ENCODE data around the gene ALK.

The ALK gene

DNA sequence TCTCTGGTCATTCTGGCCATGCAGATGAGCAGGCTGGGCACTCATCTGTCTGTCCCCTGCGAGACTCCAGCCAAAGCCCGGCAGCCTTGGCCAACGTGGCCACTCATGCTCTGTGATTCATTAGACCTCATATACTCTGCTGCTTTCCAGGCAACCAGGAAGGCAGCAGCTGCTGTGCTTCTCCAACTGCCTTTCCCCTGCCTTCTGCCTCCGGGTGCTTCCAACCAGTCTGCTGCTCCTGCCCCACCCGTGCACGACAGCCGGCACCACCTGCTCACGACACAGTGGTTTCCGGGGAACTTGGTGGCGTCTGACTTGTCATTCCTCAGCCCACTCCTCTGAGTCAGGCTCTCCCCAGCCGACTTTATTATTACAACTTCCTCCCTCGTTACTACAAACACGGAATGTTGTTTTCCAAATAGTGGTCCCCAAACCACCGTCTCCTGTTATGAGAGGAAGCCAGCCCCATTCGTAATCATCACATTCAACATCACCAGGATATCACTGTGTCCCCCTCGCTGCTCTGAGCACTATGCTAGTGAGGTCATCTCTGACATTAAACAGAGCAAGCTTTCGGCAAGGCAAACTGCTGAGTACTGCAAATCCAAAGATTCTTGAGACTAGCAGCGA, 392.4 kb downstream of the ALK start:
- no peaks in the 10 kb centered on the region for H3K27me3 Mint-ChIP-seq
- intact Hi-C loops (cut with micrococcal nuclease): no loop called here
- no peaks in the 10 kb centered on the region for H3K36me3 Mint-ChIP-seq (ENCODE audit: low read depth)
- H3K9me3 Mint-ChIP-seq: no peaks in the 10 kb centered on the region
- H3K4me1 Mint-ChIP-seq (ENCODE audit: low read depth): peaks cover 11% of the 10 kb centered on the region
- peak overlapping the region; percentile 52 for H3K27ac Mint-ChIP-seq
- peak overlapping the region; percentile 54 for H3K4me3 Mint-ChIP-seq

- Mint-ChIP-seq H3K4me3 (no peak overlapping the region), H3K4me1 (ENCODE audit: low read depth) (peaks cover 11% of the 10 kb centered on the region), H3K27ac (peak overlapping the region; percentile 52), H3K36me3 (ENCODE audit: low read depth) (no peaks in the 10 kb centered on the region), H3K9me3 (no peaks in the 10 kb centered on the region), H3K27me3 (no peaks in the 10 kb centered on the region)
- intact Hi-C loops (cut with micrococcal nuclease): no loop called here
These were observed 393.0 kb downstream of the ALK start for GRCh38 chr2:29528371-29528770.

- Mint-ChIP-seq H3K9me3 (no peaks in the 10 kb centered on the region), H3K27ac (no peak overlapping the region), H3K27me3 (no peaks in the 10 kb centered on the region), H3K36me3 (ENCODE audit: low read depth) (no peaks in the 10 kb centered on the region), H3K4me3 (no peak overlapping the region), H3K4me1 (ENCODE audit: low read depth) (peaks cover 15% of the 10 kb centered on the region)
- intact Hi-C loops (cut with micrococcal nuclease): no loop called here
These were observed 393.4 kb downstream of the ALK start for GRCh38 chr2:29527947-29528346.

GRCh38 chr2:29526587-29527586, 394.5 kb downstream of the ALK start:
- Mint-ChIP-seq H3K36me3 (ENCODE audit: low read depth) (no peaks in the 10 kb centered on the region), H3K27ac (no peak overlapping the region), H3K4me3 (no peak overlapping the region), H3K4me1 (ENCODE audit: low read depth) (peaks cover 26% of the 10 kb centered on the region), H3K9me3 (no peaks in the 10 kb centered on the region), H3K27me3 (no peaks in the 10 kb centered on the region)
- intact Hi-C loops (cut with micrococcal nuclease): no loop called here

DNA sequence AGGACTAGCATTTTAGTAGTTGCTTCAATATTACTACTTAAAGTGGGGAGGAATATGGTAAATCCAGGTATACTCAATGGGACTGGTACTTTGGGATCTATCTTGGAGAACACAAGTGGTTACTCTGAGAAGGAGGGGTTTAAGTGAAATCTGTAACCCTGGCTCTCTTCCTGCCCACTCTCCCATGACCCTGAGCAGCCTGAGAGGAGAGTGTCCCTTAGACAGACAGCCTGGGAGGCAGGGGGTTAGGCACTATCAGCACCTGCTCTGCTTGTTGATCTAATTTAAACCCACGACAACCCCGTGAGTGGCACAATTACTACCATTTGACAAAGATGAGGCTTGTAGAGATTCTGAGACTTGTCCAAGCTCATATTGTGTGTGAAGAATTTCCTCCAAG, 395.5 kb downstream of the ALK start:
- H3K9me3 Mint-ChIP-seq: no peaks in the 10 kb centered on the region
- peaks cover 26% of the 10 kb centered on the region for H3K4me1 Mint-ChIP-seq (ENCODE audit: low read depth)
- H3K27me3 Mint-ChIP-seq: no peaks in the 10 kb centered on the region
- H3K4me3 Mint-ChIP-seq: no peak overlapping the region
- H3K36me3 Mint-ChIP-seq (ENCODE audit: low read depth): no peaks in the 10 kb centered on the region
- intact Hi-C loops (cut with micrococcal nuclease): no loop called here
- no peak overlapping the region for H3K27ac Mint-ChIP-seq

- no peaks in the 10 kb centered on the region for H3K27me3 Mint-ChIP-seq
- peaks cover 29% of the 10 kb centered on the region for H3K4me1 Mint-ChIP-seq (ENCODE audit: low read depth)
- intact Hi-C loops (cut with micrococcal nuclease): no loop called here
- no peak overlapping the region for H3K4me3 Mint-ChIP-seq
- H3K9me3 Mint-ChIP-seq: no peaks in the 10 kb centered on the region
- no peaks in the 10 kb centered on the region for H3K36me3 Mint-ChIP-seq (ENCODE audit: low read depth)
- H3K27ac Mint-ChIP-seq: no peak overlapping the region
These were observed 396.7 kb downstream of the ALK start for GRCh38 chr2:29524652-29525051.

- peaks cover 24% of the 10 kb centered on the region for H3K4me1 Mint-ChIP-seq (ENCODE audit: low read depth)
- H3K27ac Mint-ChIP-seq: no peak overlapping the region
- no peaks in the 10 kb centered on the region for H3K36me3 Mint-ChIP-seq (ENCODE audit: low read depth)
- peak overlapping the region; percentile 57 for H3K4me3 Mint-ChIP-seq
- intact Hi-C loops (cut with micrococcal nuclease): no loop called here
- no peaks in the 10 kb centered on the region for H3K9me3 Mint-ChIP-seq
- H3K27me3 Mint-ChIP-seq: no peaks in the 10 kb centered on the region
These were observed 398.3 kb downstream of the ALK start for GRCh38 chr2:29522951-29523669.

GRCh38 chr2:29520001-29520400, 401.4 kb downstream of the ALK start:
- Mint-ChIP-seq H3K27me3 (no peaks in the 10 kb centered on the region), H3K9me3 (no peaks in the 10 kb centered on the region), H3K4me3 (no peak overlapping the region), H3K27ac (no peak overlapping the region), H3K4me1 (ENCODE audit: low read depth) (peaks cover 21% of the 10 kb centered on the region), H3K36me3 (ENCODE audit: low read depth) (no peaks in the 10 kb centered on the region)
- intact Hi-C loops (cut with micrococcal nuclease): no loop called here

DNA sequence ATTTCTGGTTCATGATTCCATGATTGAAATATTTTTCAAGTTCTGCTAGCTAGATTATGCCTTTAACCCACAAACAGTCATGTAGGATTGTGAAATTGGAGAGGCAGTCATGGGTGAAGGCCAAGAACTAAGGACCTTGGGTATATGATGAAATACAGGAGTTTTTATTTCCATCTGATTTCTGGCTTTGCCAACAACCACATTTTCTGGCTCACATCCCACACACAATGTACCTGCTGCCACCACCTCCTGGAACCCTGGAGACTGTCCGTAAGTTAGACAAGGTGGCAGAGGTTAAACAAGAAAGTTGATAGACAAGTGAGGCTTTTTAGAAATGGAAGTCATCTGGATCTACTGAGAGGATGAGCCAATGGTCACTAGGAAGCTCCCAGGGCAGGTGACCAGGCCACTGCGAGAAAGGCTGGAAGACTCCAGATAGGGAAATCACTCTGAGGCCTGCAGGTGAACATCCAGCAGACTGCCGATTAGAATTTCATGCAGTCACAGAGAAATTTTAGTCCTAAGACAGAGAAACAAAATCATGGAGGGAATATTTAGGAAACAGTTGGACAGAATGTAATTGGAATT, 402.0 kb downstream of the ALK start:
- H3K4me1 Mint-ChIP-seq (ENCODE audit: low read depth): peaks cover 21% of the 10 kb centered on the region
- no peaks in the 10 kb centered on the region for H3K27me3 Mint-ChIP-seq
- H3K36me3 Mint-ChIP-seq (ENCODE audit: low read depth): no peaks in the 10 kb centered on the region
- H3K4me3 Mint-ChIP-seq: no peak overlapping the region
- intact Hi-C loops (cut with micrococcal nuclease): no loop called here
- H3K9me3 Mint-ChIP-seq: no peaks in the 10 kb centered on the region
- no peak overlapping the region for H3K27ac Mint-ChIP-seq

DNA sequence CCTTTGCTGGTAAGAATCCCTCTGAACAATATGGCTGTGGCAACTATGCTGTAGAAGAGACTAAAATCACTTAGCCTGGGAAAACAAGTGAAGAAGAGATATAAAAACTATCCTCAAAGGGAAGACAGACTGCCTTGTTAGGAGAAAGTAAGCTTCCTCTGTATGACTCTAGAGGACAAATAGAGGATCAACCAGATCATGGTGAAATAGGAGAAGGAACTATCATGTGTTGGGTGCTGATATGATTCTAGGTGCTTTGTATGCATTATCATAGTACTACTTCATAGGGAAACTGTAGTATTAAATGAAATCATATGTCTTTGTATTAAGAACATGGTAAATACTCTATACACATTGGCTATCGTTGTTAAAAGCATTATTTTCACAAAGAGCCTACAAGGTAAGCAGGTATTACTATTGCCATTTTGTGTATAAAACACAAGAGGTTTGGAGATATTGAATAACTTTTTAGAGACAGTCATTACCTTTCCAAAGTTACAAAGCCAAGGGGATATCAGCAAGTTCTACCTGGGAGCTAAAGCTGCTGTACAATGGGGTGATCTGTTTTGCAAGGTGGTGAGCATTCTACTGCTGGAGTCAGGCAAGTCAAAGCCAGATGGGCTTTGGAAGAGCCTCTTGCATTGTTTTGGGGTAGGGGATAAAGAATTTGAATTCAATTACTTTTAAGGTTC, 402.6 kb downstream of the ALK start:
- no peak overlapping the region for H3K27ac Mint-ChIP-seq
- no peaks in the 10 kb centered on the region for H3K27me3 Mint-ChIP-seq
- H3K4me1 Mint-ChIP-seq (ENCODE audit: low read depth): peaks cover 21% of the 10 kb centered on the region
- H3K4me3 Mint-ChIP-seq: no peak overlapping the region
- H3K9me3 Mint-ChIP-seq: no peaks in the 10 kb centered on the region
- intact Hi-C loops (cut with micrococcal nuclease): no loop called here
- H3K36me3 Mint-ChIP-seq (ENCODE audit: low read depth): no peaks in the 10 kb centered on the region

DNA sequence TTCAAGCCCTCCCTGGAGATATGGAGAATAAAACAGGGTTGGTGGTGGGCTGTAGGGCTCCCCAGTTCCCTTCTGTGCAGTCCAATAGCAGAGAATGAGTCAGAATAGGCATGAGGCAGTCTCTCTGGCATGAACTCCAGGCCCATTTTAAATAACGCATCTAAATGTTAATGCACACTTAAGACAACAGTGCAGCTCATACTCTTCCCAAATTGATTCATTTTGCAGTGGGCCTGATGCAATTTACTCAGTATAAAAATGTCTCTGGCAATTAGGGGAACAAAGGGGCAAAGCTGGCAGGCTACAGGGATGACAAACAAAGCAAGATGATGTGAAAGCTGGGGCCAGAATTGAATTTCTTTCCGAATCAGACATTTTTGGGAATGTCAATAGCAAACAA, 403.4 kb downstream of the ALK start:
- Mint-ChIP-seq H3K27me3 (no peaks in the 10 kb centered on the region), H3K4me3 (no peak overlapping the region), H3K4me1 (ENCODE audit: low read depth) (peaks cover 18% of the 10 kb centered on the region), H3K36me3 (ENCODE audit: low read depth) (no peaks in the 10 kb centered on the region), H3K27ac (no peak overlapping the region), H3K9me3 (no peaks in the 10 kb centered on the region)
- intact Hi-C loops (cut with micrococcal nuclease): no loop called here

- no peaks in the 10 kb centered on the region for H3K27me3 Mint-ChIP-seq
- H3K4me3 Mint-ChIP-seq: no peak overlapping the region
- no peaks in the 10 kb centered on the region for H3K36me3 Mint-ChIP-seq (ENCODE audit: low read depth)
- no peaks in the 10 kb centered on the region for H3K9me3 Mint-ChIP-seq
- no peak overlapping the region for H3K27ac Mint-ChIP-seq
- peaks cover 12% of the 10 kb centered on the region for H3K4me1 Mint-ChIP-seq (ENCODE audit: low read depth)
- intact Hi-C loops (cut with micrococcal nuclease): no loop called here
These were observed 404.0 kb downstream of the ALK start for GRCh38 chr2:29517413-29517812.

DNA sequence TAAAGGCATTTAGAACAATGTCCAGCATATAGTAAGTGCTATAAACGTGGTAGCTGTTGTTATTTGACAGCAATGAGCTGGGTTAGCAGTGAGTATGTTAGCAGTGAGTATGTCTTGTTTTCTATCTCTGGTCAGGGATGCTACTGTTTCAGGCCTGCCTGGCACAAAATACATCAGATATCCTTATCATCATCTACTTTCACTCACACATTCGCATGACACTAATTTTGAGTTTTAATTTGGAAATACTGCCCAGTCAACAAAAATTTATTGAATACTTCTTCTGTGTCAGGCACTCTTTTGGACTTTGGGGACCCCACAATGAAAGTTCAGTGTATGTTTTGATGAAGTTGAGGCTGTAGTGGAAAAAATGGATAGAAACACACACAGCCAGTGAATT, 404.6 kb downstream of the ALK start:
- Mint-ChIP-seq H3K9me3 (no peaks in the 10 kb centered on the region), H3K4me1 (ENCODE audit: low read depth) (peaks cover 5% of the 10 kb centered on the region), H3K27ac (no peak overlapping the region), H3K36me3 (ENCODE audit: low read depth) (no peaks in the 10 kb centered on the region), H3K27me3 (no peaks in the 10 kb centered on the region), H3K4me3 (no peak overlapping the region)
- intact Hi-C loops (cut with micrococcal nuclease): no loop called here
